ENCODE measurements around the gene MKNK1. TPM values are rescaled to one million over a fixed set of nuclear protein-coding genes. Genes with fewer than 3 reads are reported as not detected.
A peak's percentile ranks its signal among the peaks of the same experiment; 100 is the strongest.

The MKNK1 gene
- total and polyA plus RNA-seq, 7 donors = 19.3 to 52.6 (median 34.6) TPM

GRCh38 chr1:46596036-46596435 lies 8.0 kb downstream of the MKNK1 start:
- WGBS, 3 donors = 91 to 100% (median 100%) methylated on average over 1 of the region's 1 CpG
- ATAC-seq (no peak), DNase-seq (no peak)
- Histone ChIP-seq H3K4me1 (peaks cover 18% of the 10 kb centered on the region), H3K36me3 (ENCODE audit: insufficient read depth in 1 of 2, low read depth in 1 of 2) (peaks cover 4 to 32% of the 10 kb centered on the region in 2 donors), H3K4me3 (no peak overlapping the region), H3K27ac (no peak overlapping the region), H3K9me3 (no peaks in the 10 kb centered on the region), H3K27me3 (ENCODE audit: insufficient read depth in 3 of 3, low read length in 2 of 3) (no peaks in the 10 kb centered on the region)
- intact Hi-C loops (cut with DNase I) = no loop called here
- no peak for TF ChIP-seq CTCF (IDR thresholded peaks at IDR 0.05)

GRCh38 chr1:46595127-46595526 lies 8.9 kb downstream of the MKNK1 start:
- Histone ChIP-seq H3K9me3 (no peaks in the 10 kb centered on the region), H3K27me3 (ENCODE audit: insufficient read depth in 3 of 3, low read length in 2 of 3) (no peaks in the 10 kb centered on the region), H3K4me1 (peaks cover 14% of the 10 kb centered on the region), H3K4me3 (no peak overlapping the region), H3K36me3 (ENCODE audit: insufficient read depth in 1 of 2, low read depth in 1 of 2) (peaks cover 7 to 41% of the 10 kb centered on the region in 2 donors), H3K27ac (no peak overlapping the region)
- intact Hi-C loops (cut with DNase I) = no loop called here
- ATAC-seq (no peak), DNase-seq (peak; percentile 65 to 79)
- no peak for TF ChIP-seq CTCF (IDR thresholded peaks at IDR 0.05)
- 49 to 66% (median 57%) methylated on average over 3 of the region's 3 CpGs for WGBS, 3 donors

GRCh38 chr1:46594063-46594462 lies 10.0 kb downstream of the MKNK1 start:
- TF ChIP-seq CTCF (IDR thresholded peaks at IDR 0.05) = no peak
- Histone ChIP-seq H3K4me1 (peaks cover 6% of the 10 kb centered on the region), H3K27me3 (ENCODE audit: insufficient read depth in 3 of 3, low read length in 2 of 3) (no peaks in the 10 kb centered on the region), H3K27ac (no peak overlapping the region), H3K9me3 (no peaks in the 10 kb centered on the region), H3K4me3 (no peak overlapping the region), H3K36me3 (ENCODE audit: insufficient read depth in 1 of 2, low read depth in 1 of 2) (peaks cover 7 to 52% of the 10 kb centered on the region in 2 donors)
- 89 to 94% (median 92%) methylated on average over 5 of the region's 5 CpGs for WGBS, 3 donors
- intact Hi-C loops (cut with DNase I) = no loop called here
- no peak for DNase-seq
- ATAC-seq = no peak

- no peak overlapping the region for H3K4me3 ChIP-seq
- H3K9me3 ChIP-seq = no peaks in the 10 kb centered on the region
- 85 to 86% (median 85%) methylated on average over 4 of the region's 4 CpGs for whole genome bisulfite sequencing, 3 donors
- no peak for ATAC-seq
- peaks cover 7 to 56% of the 10 kb centered on the region in 2 donors for H3K36me3 ChIP-seq (ENCODE audit: insufficient read depth in 1 of 2, low read depth in 1 of 2)
- no peak overlapping the region for H3K27ac ChIP-seq
- TF ChIP-seq CTCF (IDR thresholded peaks at IDR 0.05) = no peak
- no peaks in the 10 kb centered on the region for H3K27me3 ChIP-seq (ENCODE audit: insufficient read depth in 3 of 3, low read length in 2 of 3)
- no peaks in the 10 kb centered on the region for H3K4me1 ChIP-seq
- no peak for DNase-seq
- intact Hi-C loops (cut with DNase I) = no loop called here
These were observed 11.2 kb downstream of the MKNK1 start for GRCh38 chr1:46592823-46593222.

- Histone ChIP-seq H3K4me1 (no peaks in the 10 kb centered on the region), H3K4me3 (no peak overlapping the region), H3K9me3 (no peaks in the 10 kb centered on the region), H3K27me3 (ENCODE audit: insufficient read depth in 3 of 3, low read length in 2 of 3) (no peaks in the 10 kb centered on the region), H3K27ac (no peak overlapping the region), H3K36me3 (ENCODE audit: insufficient read depth in 1 of 2, low read depth in 1 of 2) (peaks cover 14 to 77% of the 10 kb centered on the region in 2 donors)
- ATAC-seq (no peak), DNase-seq (no peak)
- no peak for TF ChIP-seq CTCF (IDR thresholded peaks at IDR 0.05)
- 91 to 94% (median 93%) methylated on average over 3 of the region's 3 CpGs for WGBS, 3 donors
- intact Hi-C loops (cut with DNase I) = no loop called here
These were observed 14.5 kb downstream of the MKNK1 start for GRCh38 chr1:46589529-46589928.

All from psoas muscle (tissue), 8 donors.